Kidney (tissue), 14 donors: ENCODE results near the gene RHD. TPM values are rescaled to one million over a fixed set of nuclear protein-coding genes. Genes with fewer than 3 reads are reported as not detected.

Experiments used
- DNase-seq, 5 donors: peaks; one replicate each; pipeline ENCODE4 v3.0.0-alpha.2; 2013 to 2020
- FAIRE-seq: peaks from 2 replicates; lab custom pipeline; 2012; peaks lifted over from hg19 to GRCh38; lab: Jason Lieb, UNC
- H3K27ac ChIP-seq, 2 donors: one replicate each; pipeline ENCODE4 v1.7.0; 2013; ENCODE audit warnings: low read depth in 2 of 2, low read length in 2 of 2, inconsistent platforms in 1 of 2
- H3K27me3 ChIP-seq: one replicate; pipeline ENCODE4 v1.7.1; 2013; ENCODE audit warnings: low read length, inconsistent platforms; ENCODE audit not compliant: control insufficient read depth, insufficient read depth
- H3K36me3 ChIP-seq, 3 donors: one replicate each; pipeline versions ENCODE4 v1.7.0 to v1.7.1; 2013; ENCODE audit warnings: low read length in 3 of 3, control low read depth in 1 of 3, inconsistent platforms in 1 of 3; ENCODE audit not compliant: insufficient read depth in 3 of 3, control insufficient read depth in 2 of 3
- H3K4me1 ChIP-seq, 3 donors: one replicate each; pipeline versions ENCODE4 v1.7.0 to v1.7.1; 2013; ENCODE audit warnings: low read length in 3 of 3, inconsistent platforms in 1 of 3, low read depth in 1 of 3; ENCODE audit not compliant: control insufficient read depth in 2 of 3, insufficient read depth in 2 of 3
- H3K4me3 ChIP-seq, 3 donors: one replicate each; pipeline versions ENCODE4 v1.7.0 to v1.8.1; 2013; ENCODE audit warnings: low read length in 3 of 3, control low read depth in 1 of 3, inconsistent platforms in 1 of 3
- H3K9ac ChIP-seq, 3 donors: one replicate each; pipeline versions ENCODE4 v1.7.0 to v1.7.1; 2013; ENCODE audit warnings: low read length in 3 of 3, control low read depth in 1 of 3, inconsistent platforms in 1 of 3
- H3K9me3 ChIP-seq, 3 donors: one replicate each; pipeline versions ENCODE4 v1.7.0 to v1.7.1; 2013; ENCODE audit warnings: low read length in 3 of 3, control low read depth in 1 of 3, inconsistent platforms in 1 of 3; ENCODE audit not compliant: control insufficient read depth in 2 of 3, insufficient read depth in 1 of 3
- intact Hi-C: fragments of 100-400 bp; cut with DNase I; formaldehyde crosslinking; loops from one replicate; pipeline ENCODE4 v1.11.1; 2022
- polyA plus RNA-seq: library from polyadenylated mRNA; stranded (reverse); fragments of 350-450 nt; fragmentation: Illumina TruSeq; extraction: RNeasy Lipid Tissue Mini Kit (QIAGEN cat#74804); gene quantifications from one replicate; pipeline ENCODE4 v1.2.3, GENCODE V29; 2014; ENCODE audit warnings: low read depth, low replicate concordance; ENCODE audit not compliant: insufficient read depth
- total RNA-seq: library from RNA; stranded (reverse); fragmentation: NEBNext Ultra II Directional; extraction: Animal tissue kit (Norgen Biotek cat#: 25700); gene quantifications from one replicate; pipeline ENCODE4 v1.2.1, GENCODE V29; 2021
- TF ChIP-seq, protein P1 (sequence below): IDR thresholded peaks from 3 replicates; pipeline ENCODE4 v1.5.1; 2012; ENCODE audit warnings: mild to moderate bottlenecking, moderate library complexity, borderline replicate concordance; ENCODE audit not compliant: insufficient read depth; ENCODE audit errors: extremely low read depth
- donor health status: control.
- donor health status: control.
- donor health status: control.
- donor health status: control.
- donor health status: control.
- donor health status: DM: yes; HTN: yes; CAD: no.
- donor health status: Normal renal cell carcinoma (clear cell type).

RHD gene
- total and polyA plus RNA-seq, 2 donors from 2014 or later: not detected

DNA sequence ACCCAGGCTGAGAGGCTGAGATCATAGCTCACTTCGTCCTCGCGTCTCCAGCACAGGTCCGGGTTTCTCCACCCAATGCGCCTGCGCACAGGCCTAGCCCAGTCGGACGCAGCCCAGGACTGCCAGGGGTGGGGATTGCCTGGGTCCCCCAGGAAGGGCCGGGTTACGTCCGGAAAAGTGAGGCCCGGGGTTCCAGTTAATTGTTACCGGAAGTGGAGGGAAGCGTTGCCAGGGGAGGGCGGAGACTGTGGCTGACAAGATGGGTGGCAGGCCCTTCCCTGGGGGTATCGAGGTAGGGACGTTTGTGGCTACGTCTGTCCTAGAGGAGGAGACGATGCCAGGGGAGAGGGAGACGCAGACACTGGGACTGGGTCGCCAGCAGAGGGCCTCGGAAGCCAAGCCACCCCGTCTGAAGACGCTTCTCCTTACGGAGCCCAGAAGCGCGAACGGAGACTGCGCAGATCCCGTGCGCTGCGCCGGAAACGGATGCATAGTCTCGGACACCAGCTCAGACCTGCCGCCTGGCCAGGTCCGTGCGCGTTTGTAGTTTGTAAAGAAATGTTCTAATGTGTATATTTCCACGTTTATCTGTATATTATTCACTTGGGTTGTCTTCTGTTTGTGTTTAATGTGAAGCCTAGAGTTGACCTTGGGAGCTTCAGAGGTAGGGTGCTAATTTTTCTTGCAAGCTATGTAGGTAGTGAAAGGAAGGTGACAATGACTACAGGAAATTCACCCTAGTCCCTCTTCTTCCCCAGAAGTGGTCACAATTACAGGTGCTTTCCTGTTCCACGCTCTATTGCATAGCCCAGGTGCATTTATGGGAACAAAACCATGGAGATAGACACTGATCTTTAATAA is 32.4 kb upstream of the RHD start:
- intact Hi-C loops: no loop called here
- TF ChIP-seq, protein P1, sequence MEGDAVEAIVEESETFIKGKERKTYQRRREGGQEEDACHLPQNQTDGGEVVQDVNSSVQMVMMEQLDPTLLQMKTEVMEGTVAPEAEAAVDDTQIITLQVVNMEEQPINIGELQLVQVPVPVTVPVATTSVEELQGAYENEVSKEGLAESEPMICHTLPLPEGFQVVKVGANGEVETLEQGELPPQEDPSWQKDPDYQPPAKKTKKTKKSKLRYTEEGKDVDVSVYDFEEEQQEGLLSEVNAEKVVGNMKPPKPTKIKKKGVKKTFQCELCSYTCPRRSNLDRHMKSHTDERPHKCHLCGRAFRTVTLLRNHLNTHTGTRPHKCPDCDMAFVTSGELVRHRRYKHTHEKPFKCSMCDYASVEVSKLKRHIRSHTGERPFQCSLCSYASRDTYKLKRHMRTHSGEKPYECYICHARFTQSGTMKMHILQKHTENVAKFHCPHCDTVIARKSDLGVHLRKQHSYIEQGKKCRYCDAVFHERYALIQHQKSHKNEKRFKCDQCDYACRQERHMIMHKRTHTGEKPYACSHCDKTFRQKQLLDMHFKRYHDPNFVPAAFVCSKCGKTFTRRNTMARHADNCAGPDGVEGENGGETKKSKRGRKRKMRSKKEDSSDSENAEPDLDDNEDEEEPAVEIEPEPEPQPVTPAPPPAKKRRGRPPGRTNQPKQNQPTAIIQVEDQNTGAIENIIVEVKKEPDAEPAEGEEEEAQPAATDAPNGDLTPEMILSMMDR: peak; percentile 46
- Histone ChIP-seq H3K27me3 (no peaks in the 10 kb centered on the region), H3K9me3 (no peaks in the 10 kb centered on the region), H3K4me1 (peaks cover 0 to 13% (median 4%) of the 10 kb centered on the region in 3 donors), H3K9ac (peak overlapping the region; percentile 43 to 87 (median 71)), H3K4me3 (peak overlapping the region; percentile 61 to 92 (median 81)), H3K27ac (peak overlapping the region; percentile 90 to 96), H3K36me3 (peaks cover 15 to 32% (median 21%) of the 10 kb centered on the region in 3 donors)
- FAIRE-seq (no peak), DNase-seq (peak; percentile 91 to 98 (median 94))

DNA sequence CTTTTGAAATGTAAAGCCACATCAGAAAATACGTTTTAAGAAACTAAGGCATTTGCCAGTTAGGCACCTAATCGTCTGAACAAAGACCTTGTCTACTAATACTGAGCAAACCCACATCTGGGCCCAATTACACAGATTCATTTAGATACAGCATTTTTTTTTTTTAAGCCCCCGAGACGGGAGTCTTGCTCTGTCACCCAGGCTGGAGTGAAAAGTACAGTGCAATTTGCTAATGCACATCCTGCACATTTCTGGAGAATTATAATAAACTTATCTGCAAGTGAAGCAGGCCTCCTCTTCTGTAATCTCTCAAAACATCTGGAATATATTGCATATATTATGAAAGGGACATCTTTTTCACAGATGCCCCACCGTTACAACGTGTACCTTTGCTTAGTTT is 28.4 kb upstream of the RHD start:
- H3K4me3 ChIP-seq: no peak overlapping the region
- DNase-seq (no peak), FAIRE-seq (no peak)
- no peaks in the 10 kb centered on the region for H3K27me3 ChIP-seq
- no peak overlapping the region for H3K9ac ChIP-seq
- intact Hi-C loops: no loop called here
- no peaks in the 10 kb centered on the region for H3K9me3 ChIP-seq
- TF ChIP-seq, protein P1: no peak
- peaks cover 0 to 20% (median 9%) of the 10 kb centered on the region in 3 donors for H3K4me1 ChIP-seq
- H3K36me3 ChIP-seq: peaks cover 18 to 43% (median 23%) of the 10 kb centered on the region in 3 donors
- H3K27ac ChIP-seq: no peak overlapping the region

DNA sequence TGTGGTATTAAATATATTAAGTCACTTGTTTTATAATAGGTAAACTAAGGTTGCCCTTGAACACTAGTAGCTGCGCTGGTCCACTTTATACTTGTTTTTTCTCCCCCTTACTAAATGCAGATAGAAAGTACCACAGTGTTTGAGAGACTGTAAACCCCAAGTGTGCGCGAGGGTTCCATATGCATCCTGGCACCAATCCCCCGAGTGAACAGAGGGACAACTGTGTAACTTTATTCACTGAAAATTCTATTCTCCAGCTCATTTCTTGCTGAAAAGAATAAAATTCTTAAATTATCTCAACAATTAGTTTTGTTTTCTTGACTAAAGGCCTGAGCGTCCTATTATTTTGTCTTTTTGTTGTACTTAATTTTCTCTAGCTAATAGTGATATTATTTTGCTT is 26.9 kb upstream of the RHD start:
- TF ChIP-seq, protein P1: no peak
- H3K27me3 ChIP-seq: no peaks in the 10 kb centered on the region
- H3K36me3 ChIP-seq: peaks cover 18 to 43% (median 23%) of the 10 kb centered on the region in 3 donors
- intact Hi-C loops: no loop called here
- no peaks in the 10 kb centered on the region for H3K9me3 ChIP-seq
- H3K4me1 ChIP-seq: peaks cover 0 to 15% (median 7%) of the 10 kb centered on the region in 3 donors
- H3K9ac ChIP-seq: peak overlapping the region in 1 of 3 donors; percentile 19
- peak overlapping the region in 2 of 3 donors; percentile 99 to 100 for H3K4me3 ChIP-seq
- DNase-seq (no peak), FAIRE-seq (no peak)
- no peak overlapping the region for H3K27ac ChIP-seq
